Measurements from ENCODE around the gene TMEM179B.

DNA sequence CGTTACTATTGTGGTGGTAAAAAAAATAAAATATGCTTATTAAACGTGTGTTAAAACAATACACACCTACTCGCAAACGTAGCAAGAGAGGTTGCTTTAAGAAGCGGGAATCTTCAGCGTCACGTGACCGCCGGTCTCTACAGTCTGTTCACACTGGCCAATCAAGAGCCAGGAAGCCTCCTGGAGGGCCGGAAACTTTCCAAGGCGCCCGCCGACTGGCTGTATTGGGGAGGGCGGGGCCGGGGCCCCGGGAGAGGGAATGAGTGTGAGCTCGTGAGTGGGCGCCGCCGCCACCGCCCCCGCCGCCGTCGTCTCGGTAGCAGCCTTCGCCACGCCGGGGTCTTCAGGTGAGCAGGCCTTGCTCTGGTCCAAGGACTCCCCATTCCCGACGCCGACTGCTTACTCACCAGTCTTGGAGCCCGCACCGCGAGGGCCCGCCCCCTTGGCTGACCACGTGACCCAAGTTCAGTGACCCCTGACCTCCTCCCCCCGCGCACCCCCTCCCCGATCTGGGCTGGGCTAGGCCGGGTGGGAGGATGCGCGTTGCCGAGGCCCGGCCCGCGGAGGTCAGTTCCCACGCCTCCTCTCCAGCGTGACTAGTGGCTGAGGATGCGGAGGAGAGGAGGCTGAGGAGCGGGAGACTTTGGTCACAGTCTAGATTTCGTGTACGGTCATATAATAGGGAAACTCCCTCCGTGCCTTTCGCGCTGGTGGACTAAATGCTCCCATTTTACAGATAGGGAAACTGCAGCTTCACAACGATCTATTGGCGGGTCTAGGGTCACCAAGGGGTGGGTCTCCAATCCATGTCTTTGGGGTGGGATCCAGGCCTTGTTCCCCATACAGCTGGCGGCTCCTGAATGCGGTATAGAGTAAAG is 15.8 kb upstream of the TMEM179B start, which contains the start of gene TAF6L:
- TF ChIP-seq, protein P1, sequence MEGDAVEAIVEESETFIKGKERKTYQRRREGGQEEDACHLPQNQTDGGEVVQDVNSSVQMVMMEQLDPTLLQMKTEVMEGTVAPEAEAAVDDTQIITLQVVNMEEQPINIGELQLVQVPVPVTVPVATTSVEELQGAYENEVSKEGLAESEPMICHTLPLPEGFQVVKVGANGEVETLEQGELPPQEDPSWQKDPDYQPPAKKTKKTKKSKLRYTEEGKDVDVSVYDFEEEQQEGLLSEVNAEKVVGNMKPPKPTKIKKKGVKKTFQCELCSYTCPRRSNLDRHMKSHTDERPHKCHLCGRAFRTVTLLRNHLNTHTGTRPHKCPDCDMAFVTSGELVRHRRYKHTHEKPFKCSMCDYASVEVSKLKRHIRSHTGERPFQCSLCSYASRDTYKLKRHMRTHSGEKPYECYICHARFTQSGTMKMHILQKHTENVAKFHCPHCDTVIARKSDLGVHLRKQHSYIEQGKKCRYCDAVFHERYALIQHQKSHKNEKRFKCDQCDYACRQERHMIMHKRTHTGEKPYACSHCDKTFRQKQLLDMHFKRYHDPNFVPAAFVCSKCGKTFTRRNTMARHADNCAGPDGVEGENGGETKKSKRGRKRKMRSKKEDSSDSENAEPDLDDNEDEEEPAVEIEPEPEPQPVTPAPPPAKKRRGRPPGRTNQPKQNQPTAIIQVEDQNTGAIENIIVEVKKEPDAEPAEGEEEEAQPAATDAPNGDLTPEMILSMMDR (optimal IDR thresholded peaks at IDR 0.05 in 1 of 3, IDR thresholded peaks at IDR 0.05 in 1 of 3, conservative IDR thresholded peaks at IDR 0.05 in 1 of 3; ENCODE audit: extremely low read depth in 1 of 3, insufficient read depth in 2 of 3, low read length in 3 of 3), result no peak
- no peak for TF ChIP-seq EZH2 (IDR thresholded peaks at IDR 0.05; ENCODE audit: low read length)
